Memory B cell (primary cell): Measurements from ENCODE around the gene PNMT.

ENCODE experiments used
- ATAC-seq: fragments of 150-1000 bp; cut with Tn5 transposase; 2 replicates; pipeline ENCODE4 v1.10.0; 2021; ENCODE audit warnings: low read depth, mild to moderate bottlenecking, moderate library complexity
- DNase-seq, 2 donors: peaks; one replicate each; pipeline ENCODE4 v3.0.0; 2022; ENCODE audit warnings: low spot score in 2 of 2
- H3K27ac Mint-ChIP-seq: one replicate; pipeline ENCODE4 v1.8.0; 2022; ENCODE audit warnings: mild to moderate bottlenecking, moderate library complexity, mixed read lengths
- H3K27me3 Mint-ChIP-seq: one replicate; pipeline ENCODE4 v1.8.0; 2022; ENCODE audit warnings: mixed read lengths
- H3K36me3 Mint-ChIP-seq: one replicate; pipeline ENCODE4 v1.8.0; 2022; ENCODE audit warnings: mild to moderate bottlenecking, mixed read lengths
- H3K4me1 Mint-ChIP-seq: one replicate; pipeline ENCODE4 v1.8.0; 2022; ENCODE audit warnings: mixed read lengths
- H3K4me3 Mint-ChIP-seq: one replicate; pipeline ENCODE4 v1.8.0; 2022; ENCODE audit warnings: mild to moderate bottlenecking, moderate library complexity, mixed read lengths
- H3K9me3 Mint-ChIP-seq: one replicate; pipeline ENCODE4 v1.8.0; 2022; ENCODE audit warnings: mixed read lengths

The PNMT gene

GRCh38 chr17:39675390-39676082, 7.3 kb downstream of the PNMT start:
- H3K27me3 Mint-ChIP-seq, result no peaks in the 10 kb centered on the region
- no peaks in the 10 kb centered on the region for H3K9me3 Mint-ChIP-seq
- H3K27ac Mint-ChIP-seq, result peak overlapping the region; percentile 82
- H3K36me3 Mint-ChIP-seq, result no peaks in the 10 kb centered on the region
- H3K4me3 Mint-ChIP-seq, result peak overlapping the region; percentile 49
- peaks cover 63% of the 10 kb centered on the region for H3K4me1 Mint-ChIP-seq
- no peak for DNase-seq
- no peak for ATAC-seq

GRCh38 chr17:39676198-39676819, 8.1 kb downstream of the PNMT start:
- ATAC-seq (peak; percentile 69), DNase-seq (no peak)
- Mint-ChIP-seq H3K27ac (peak overlapping the region; percentile 18), H3K9me3 (no peaks in the 10 kb centered on the region), H3K27me3 (no peaks in the 10 kb centered on the region), H3K36me3 (peaks cover 2% of the 10 kb centered on the region), H3K4me3 (peak overlapping the region; percentile 21), H3K4me1 (peaks cover 65% of the 10 kb centered on the region)

GRCh38 chr17:39677072-39677471, 8.8 kb downstream of the PNMT start:
- no peak for ATAC-seq
- Mint-ChIP-seq H3K27me3 (no peaks in the 10 kb centered on the region), H3K4me1 (peaks cover 60% of the 10 kb centered on the region), H3K4me3 (no peak overlapping the region), H3K27ac (peak overlapping the region; percentile 67), H3K9me3 (no peaks in the 10 kb centered on the region), H3K36me3 (peaks cover 2% of the 10 kb centered on the region)
- DNase-seq, result no peak

- Mint-ChIP-seq H3K9me3 (no peaks in the 10 kb centered on the region), H3K4me1 (peaks cover 56% of the 10 kb centered on the region)
Observed at GRCh38 chr17:39677542-39678339, 9.5 kb downstream of the PNMT start.

GRCh38 chr17:39678340-39679116, 10.3 kb downstream of the PNMT start:
- no peaks in the 10 kb centered on the region for H3K9me3 Mint-ChIP-seq
- peak overlapping the region; percentile 85 for H3K27ac Mint-ChIP-seq
- ATAC-seq (no peak), DNase-seq (no peak)
- peaks cover 54% of the 10 kb centered on the region for H3K4me1 Mint-ChIP-seq
- H3K4me3 Mint-ChIP-seq, result peak overlapping the region; percentile 16
- H3K36me3 Mint-ChIP-seq, result peaks cover 6% of the 10 kb centered on the region
- no peaks in the 10 kb centered on the region for H3K27me3 Mint-ChIP-seq

More at GRCh38 chr17:39677542-39678339, 9.5 kb downstream of the PNMT start:
- ATAC-seq (no peak), DNase-seq (no peak)
- peak overlapping the region; percentile 85 for H3K27ac Mint-ChIP-seq
- no peaks in the 10 kb centered on the region for H3K27me3 Mint-ChIP-seq
- peaks cover 2% of the 10 kb centered on the region for H3K36me3 Mint-ChIP-seq
- H3K4me3 Mint-ChIP-seq, result no peak overlapping the region

- peaks cover 11% of the 10 kb centered on the region for H3K36me3 Mint-ChIP-seq
- no peak for DNase-seq
- H3K27ac Mint-ChIP-seq, result peak overlapping the region; percentile 85
- no peaks in the 10 kb centered on the region for H3K27me3 Mint-ChIP-seq
- H3K4me1 Mint-ChIP-seq, result peaks cover 48% of the 10 kb centered on the region
- ATAC-seq, result peak; percentile 74
- peak overlapping the region; percentile 16 for H3K4me3 Mint-ChIP-seq
- no peaks in the 10 kb centered on the region for H3K9me3 Mint-ChIP-seq
Observed at GRCh38 chr17:39679521-39680192, 11.4 kb downstream of the PNMT start.

- no peak overlapping the region for H3K27ac Mint-ChIP-seq
- ATAC-seq, result no peak
Observed at GRCh38 chr17:39683295-39683939, 15.2 kb downstream of the PNMT start.

GRCh38 chr17:39684369-39685192, 16.3 kb downstream of the PNMT start:
- peaks cover 21% of the 10 kb centered on the region for H3K36me3 Mint-ChIP-seq
- ATAC-seq, result no peak
- H3K4me1 Mint-ChIP-seq, result peaks cover 31% of the 10 kb centered on the region
- no peak overlapping the region for H3K4me3 Mint-ChIP-seq
- H3K9me3 Mint-ChIP-seq, result peaks cover 4% of the 10 kb centered on the region
- DNase-seq, result no peak
- H3K27me3 Mint-ChIP-seq, result no peaks in the 10 kb centered on the region
- no peak overlapping the region for H3K27ac Mint-ChIP-seq

More at GRCh38 chr17:39683295-39683939, 15.2 kb downstream of the PNMT start:
- no peak overlapping the region for H3K4me3 Mint-ChIP-seq
- no peak for DNase-seq
- H3K4me1 Mint-ChIP-seq, result peaks cover 36% of the 10 kb centered on the region
- peaks cover 2% of the 10 kb centered on the region for H3K9me3 Mint-ChIP-seq
- peaks cover 21% of the 10 kb centered on the region for H3K36me3 Mint-ChIP-seq
- H3K27me3 Mint-ChIP-seq, result no peaks in the 10 kb centered on the region

- Mint-ChIP-seq H3K4me3 (peak overlapping the region; percentile 98), H3K27me3 (no peaks in the 10 kb centered on the region), H3K27ac (no peak overlapping the region), H3K36me3 (peaks cover 19% of the 10 kb centered on the region), H3K4me1 (peaks cover 21% of the 10 kb centered on the region), H3K9me3 (peaks cover 4% of the 10 kb centered on the region)
- ATAC-seq, result no peak
- DNase-seq, result no peak
Observed at GRCh38 chr17:39687101-39687545, 18.9 kb downstream of the PNMT start.

GRCh38 chr17:39687546-39688474, 19.6 kb downstream of the PNMT start, which contains the start of gene PGAP3:
Gene PGAP3, minus strand, starts transcription at chr17:39688057. Its CDS starts 43 bp downstream, at chr17:39688014.
- DNase-seq (peak; percentile 67 to 82), ATAC-seq (peak; percentile 89)
- Mint-ChIP-seq H3K36me3 (peaks cover 19% of the 10 kb centered on the region), H3K4me1 (peaks cover 21% of the 10 kb centered on the region), H3K4me3 (peak within 1 kb of the TSS; percentile 98), H3K27me3 (no peaks in the 10 kb centered on the region), H3K9me3 (peaks cover 4% of the 10 kb centered on the region), H3K27ac (peak within 1 kb of the TSS; percentile 95)

- peak overlapping the region; percentile 98 for H3K4me3 Mint-ChIP-seq
Observed at GRCh38 chr17:39688475-39688835, 20.2 kb downstream of the PNMT start.

More at GRCh38 chr17:39688475-39688835, 20.2 kb downstream of the PNMT start:
- DNase-seq (no peak), ATAC-seq (no peak)
- Mint-ChIP-seq H3K4me1 (peaks cover 19% of the 10 kb centered on the region), H3K9me3 (peaks cover 4% of the 10 kb centered on the region), H3K27me3 (no peaks in the 10 kb centered on the region), H3K27ac (peak overlapping the region; percentile 95), H3K36me3 (peaks cover 17% of the 10 kb centered on the region)
